Tibial nerve (tissue), 4 donors: Measurements from ENCODE around the gene TOM1L1. TPM values are rescaled to one million over a fixed set of nuclear protein-coding genes. Genes with fewer than 3 reads are reported as not detected.

Experiments used
- DNase-seq, 2 donors: peaks; one replicate each; pipeline ENCODE4 v3.0.0-alpha.2; 2019; ENCODE audit warnings: low spot score in 2 of 2
- H3K27ac ChIP-seq, 4 donors: fragments of 200-600 bp; sonication (generic) in 3 of 4; one replicate each; pipeline ENCODE4 v1.5.1; 2017 to 2019; ENCODE audit warnings: mild to moderate bottlenecking in 1 of 4
- H3K27me3 ChIP-seq, 2 donors: fragments of 200-600 bp; sonication (generic) in 1 of 2; one replicate each; pipeline versions ENCODE4 v1.5.1 to v1.6.0; 2017 to 2019
- H3K36me3 ChIP-seq, 3 donors: fragments of 200-600 bp; sonication (generic); one replicate each; pipeline ENCODE4 v1.5.1; 2018 to 2019
- H3K4me1 ChIP-seq, 4 donors: fragments of 200-600 bp; sonication (generic) in 3 of 4; one replicate each; pipeline ENCODE4 v1.5.1; 2017 to 2019
- H3K4me3 ChIP-seq, 4 donors: fragments of 200-600 bp; sonication (generic) in 3 of 4; one replicate each; pipeline ENCODE4 v1.5.1; 2017 to 2019; ENCODE audit warnings: mild to moderate bottlenecking in 1 of 4, moderate library complexity in 1 of 4
- H3K9me3 ChIP-seq, 4 donors: fragments of 200-600 bp; sonication (generic) in 3 of 4; one replicate each; pipeline ENCODE4 v1.5.1; 2017 to 2019
- EP300 ChIP-seq, 2 donors: sonication (generic); formaldehyde crosslinking; IDR thresholded peaks; one replicate each; pipeline ENCODE4 v1.6.1; 2017; ENCODE audit warnings: antibody characterized with exemption in 2 of 2, mild to moderate bottlenecking in 1 of 2
- POLR2A ChIP-seq, 2 donors: fragments of 450-650 bp; IDR thresholded peaks; one replicate each; pipeline ENCODE4 v1.6.1; 2017; ENCODE audit warnings: antibody characterized with exemption in 2 of 2, mild to moderate bottlenecking in 2 of 2, moderate library complexity in 2 of 2
- WGBS, 2 donors: methylation state at CpG; one replicate each; pipeline ENCODE4 v1.1.5; 2018; 5-methylcytosine and 5-hydroxymethylcytosine counted together
- total RNA-seq, 4 donors: library from RNA; depleted of rRNA; stranded (reverse); fragments of >200 nt; gene quantifications; one replicate each; pipeline ENCODE4 v1.1.0, GENCODE V29; 2016
- TF ChIP-seq, protein P1 (sequence below), 5 experiments: fragments of 200-600 bp in 3 of 5; fragments of 450-650 bp in 2 of 5; sonication (generic) in 3 of 5; IDR thresholded peaks; one replicate each; pipeline ENCODE4 v1.5.1; 2016 to 2019; ENCODE audit warnings: antibody characterized with exemption in 5 of 5, mild to moderate bottlenecking in 3 of 5, moderate library complexity in 2 of 5

The TOM1L1 gene
- total RNA-seq, 4 donors from 2014 or later = 8.6 to 27.4 (median 17.1) TPM

GRCh38 chr17:54948380-54948779 is 47.7 kb downstream of the TOM1L1 start:
- Histone ChIP-seq H3K27me3 (no peaks in the 10 kb centered on the region), H3K27ac (no peak overlapping the region), H3K4me1 (no peaks in the 10 kb centered on the region), H3K4me3 (no peak overlapping the region), H3K36me3 (peaks cover 0 to 15% (median 0%) of the 10 kb centered on the region in 3 donors), H3K9me3 (no peaks in the 10 kb centered on the region)
- no peak for DNase-seq
- TF ChIP-seq EP300 (IDR thresholded peaks at IDR 0.05) (no peak), POLR2A (IDR thresholded peaks at IDR 0.05) (no peak)
- TF ChIP-seq, protein P1, sequence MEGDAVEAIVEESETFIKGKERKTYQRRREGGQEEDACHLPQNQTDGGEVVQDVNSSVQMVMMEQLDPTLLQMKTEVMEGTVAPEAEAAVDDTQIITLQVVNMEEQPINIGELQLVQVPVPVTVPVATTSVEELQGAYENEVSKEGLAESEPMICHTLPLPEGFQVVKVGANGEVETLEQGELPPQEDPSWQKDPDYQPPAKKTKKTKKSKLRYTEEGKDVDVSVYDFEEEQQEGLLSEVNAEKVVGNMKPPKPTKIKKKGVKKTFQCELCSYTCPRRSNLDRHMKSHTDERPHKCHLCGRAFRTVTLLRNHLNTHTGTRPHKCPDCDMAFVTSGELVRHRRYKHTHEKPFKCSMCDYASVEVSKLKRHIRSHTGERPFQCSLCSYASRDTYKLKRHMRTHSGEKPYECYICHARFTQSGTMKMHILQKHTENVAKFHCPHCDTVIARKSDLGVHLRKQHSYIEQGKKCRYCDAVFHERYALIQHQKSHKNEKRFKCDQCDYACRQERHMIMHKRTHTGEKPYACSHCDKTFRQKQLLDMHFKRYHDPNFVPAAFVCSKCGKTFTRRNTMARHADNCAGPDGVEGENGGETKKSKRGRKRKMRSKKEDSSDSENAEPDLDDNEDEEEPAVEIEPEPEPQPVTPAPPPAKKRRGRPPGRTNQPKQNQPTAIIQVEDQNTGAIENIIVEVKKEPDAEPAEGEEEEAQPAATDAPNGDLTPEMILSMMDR (IDR thresholded peaks at IDR 0.05) = no peak
- 58 to 72% methylated on average over 5 of the region's 5 CpGs for WGBS, 2 donors

DNA sequence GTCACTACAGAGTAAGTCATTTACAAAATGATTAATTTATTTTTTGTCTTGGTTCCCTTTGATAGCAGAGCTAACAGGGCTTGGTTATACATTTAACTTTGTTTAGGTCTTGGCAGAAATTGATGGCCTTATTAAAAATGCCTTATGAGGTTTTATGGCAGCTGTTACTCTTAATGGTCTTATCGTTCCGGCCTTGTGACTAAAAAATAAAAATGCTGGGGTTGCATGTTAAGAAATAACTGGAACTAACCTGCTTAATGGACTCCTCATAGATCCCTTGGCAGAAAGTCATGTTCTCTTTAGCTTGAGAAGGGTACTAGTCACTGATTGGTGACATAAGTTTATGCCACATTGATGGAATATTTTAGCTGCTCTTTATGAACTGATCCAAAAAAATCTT is 49.5 kb downstream of the TOM1L1 start:
- H3K27me3 ChIP-seq = no peaks in the 10 kb centered on the region
- H3K4me1 ChIP-seq = no peaks in the 10 kb centered on the region
- no peak for TF ChIP-seq POLR2A (IDR thresholded peaks at IDR 0.05)
- TF ChIP-seq, protein P1 (IDR thresholded peaks at IDR 0.05) = no peak
- no peak for TF ChIP-seq EP300 (IDR thresholded peaks at IDR 0.05)
- no peaks in the 10 kb centered on the region for H3K9me3 ChIP-seq
- 87 to 90% methylated on average over 2 of the region's 2 CpGs for WGBS, 2 donors
- H3K36me3 ChIP-seq = peaks cover 0 to 33% (median 0%) of the 10 kb centered on the region in 3 donors
- no peak overlapping the region for H3K4me3 ChIP-seq
- no peak overlapping the region for H3K27ac ChIP-seq
- DNase-seq = no peak

- TF ChIP-seq POLR2A (IDR thresholded peaks at IDR 0.05) (no peak), EP300 (IDR thresholded peaks at IDR 0.05) (no peak)
- TF ChIP-seq, protein P1 (IDR thresholded peaks at IDR 0.05) = no peak
- Histone ChIP-seq H3K4me3 (no peak overlapping the region), H3K9me3 (no peaks in the 10 kb centered on the region), H3K36me3 (peaks cover 0 to 43% (median 0%) of the 10 kb centered on the region in 3 donors), H3K4me1 (no peaks in the 10 kb centered on the region), H3K27ac (no peak overlapping the region), H3K27me3 (no peaks in the 10 kb centered on the region)
- DNase-seq = no peak
- 71 to 84% methylated on average over 4 of the region's 4 CpGs for WGBS, 2 donors
These were observed 50.6 kb downstream of the TOM1L1 start for GRCh38 chr17:54951286-54951685.

DNA sequence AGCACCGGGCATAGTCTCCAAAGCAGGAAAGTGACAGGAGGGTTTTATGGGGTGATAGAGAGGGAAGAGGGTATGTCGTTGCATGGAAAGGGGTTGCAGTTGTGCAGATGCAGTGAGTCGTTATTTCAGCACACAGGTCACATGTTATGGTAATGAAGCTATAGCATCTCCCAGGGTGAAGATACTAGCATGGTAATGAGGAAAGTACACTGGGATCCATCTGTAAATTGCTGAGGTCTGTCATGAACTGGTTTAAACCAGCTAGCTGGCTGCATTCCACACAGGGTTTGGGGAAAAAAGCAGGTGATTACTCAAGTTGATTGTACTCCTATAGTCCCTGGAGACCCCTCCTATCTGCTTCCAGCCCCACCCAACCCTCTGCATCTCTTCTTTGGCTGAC is 56.1 kb downstream of the TOM1L1 start:
- Histone ChIP-seq H3K4me3 (no peak overlapping the region), H3K4me1 (no peaks in the 10 kb centered on the region), H3K27me3 (no peaks in the 10 kb centered on the region), H3K36me3 (peaks cover 5 to 85% (median 6%) of the 10 kb centered on the region in 3 donors), H3K27ac (no peak overlapping the region), H3K9me3 (no peaks in the 10 kb centered on the region)
- 61 to 66% methylated on average over 3 of the region's 3 CpGs for WGBS, 2 donors
- no peak for TF ChIP-seq POLR2A (IDR thresholded peaks at IDR 0.05)
- TF ChIP-seq EP300 (IDR thresholded peaks at IDR 0.05) = no peak
- TF ChIP-seq, protein P1 (IDR thresholded peaks at IDR 0.05) = no peak
- no peak for DNase-seq

DNA sequence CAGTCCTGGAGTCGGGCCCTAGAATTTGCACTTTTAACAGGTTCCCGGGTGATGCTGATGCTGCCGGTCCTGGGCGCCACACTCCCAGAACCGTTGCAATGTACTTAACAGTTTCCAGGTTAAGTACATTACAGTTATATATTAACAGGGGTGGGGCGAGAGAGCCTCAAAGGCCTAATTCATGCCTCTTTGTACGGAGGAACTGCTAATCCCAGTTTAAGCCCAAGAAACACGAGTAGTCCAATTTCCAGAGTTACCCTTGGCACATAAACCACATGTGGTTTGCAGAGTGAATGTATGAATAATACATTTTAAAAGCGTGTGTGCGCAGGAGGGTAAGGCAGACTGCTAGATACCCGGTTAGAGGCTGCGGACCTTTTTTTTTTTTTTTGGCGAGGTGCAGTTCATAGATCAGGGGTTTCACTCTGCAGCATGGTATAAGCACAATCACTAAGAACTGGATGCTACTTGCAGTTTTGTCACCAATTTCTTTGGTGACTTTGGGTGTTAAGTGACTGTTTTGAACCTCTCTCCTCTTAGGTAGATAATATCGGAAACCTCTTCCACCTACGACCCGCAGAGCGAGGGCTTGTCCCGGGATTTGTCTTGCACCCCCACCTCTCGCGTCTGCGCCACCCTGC is 67.1 kb downstream of the TOM1L1 start:
- TF ChIP-seq, protein P1 (IDR thresholded peaks at IDR 0.05) = peak in 2 of 5 experiments; percentile 47 to 55
- no peak for TF ChIP-seq POLR2A (IDR thresholded peaks at IDR 0.05)
- TF ChIP-seq EP300 (IDR thresholded peaks at IDR 0.05) = no peak
- Histone ChIP-seq H3K9me3 (no peaks in the 10 kb centered on the region), H3K4me3 (peak overlapping the region; percentile 74 to 94 (median 87)), H3K27me3 (no peaks in the 10 kb centered on the region), H3K4me1 (peaks cover 0 to 34% (median 12%) of the 10 kb centered on the region in 4 donors), H3K36me3 (peaks cover 0 to 19% (median 0%) of the 10 kb centered on the region in 3 donors), H3K27ac (peak overlapping the region; percentile 37 to 91 (median 88))
- 1 to 2% methylated on average over 21 of the region's 21 CpGs for WGBS, 2 donors
- no peak for DNase-seq
